GM20431 (cell line): ENCODE measurements around the gene RAB20.
"Not testable (repeated sequence)": the region's sequence is repeated elsewhere in the genome, so short reads cannot be mapped to it uniquely, and the experiment has no call there.

Source experiments
- in situ Hi-C: fragments of 300-500 bp; cut with MseI, MboI; formaldehyde crosslinking; loops from one replicate; pipeline ENCODE4 v1.15.0; 2020; ENCODE audit warnings: low sequenced_read_pairs; ENCODE audit not compliant: unreplicated experiment

The RAB20 gene

DNA sequence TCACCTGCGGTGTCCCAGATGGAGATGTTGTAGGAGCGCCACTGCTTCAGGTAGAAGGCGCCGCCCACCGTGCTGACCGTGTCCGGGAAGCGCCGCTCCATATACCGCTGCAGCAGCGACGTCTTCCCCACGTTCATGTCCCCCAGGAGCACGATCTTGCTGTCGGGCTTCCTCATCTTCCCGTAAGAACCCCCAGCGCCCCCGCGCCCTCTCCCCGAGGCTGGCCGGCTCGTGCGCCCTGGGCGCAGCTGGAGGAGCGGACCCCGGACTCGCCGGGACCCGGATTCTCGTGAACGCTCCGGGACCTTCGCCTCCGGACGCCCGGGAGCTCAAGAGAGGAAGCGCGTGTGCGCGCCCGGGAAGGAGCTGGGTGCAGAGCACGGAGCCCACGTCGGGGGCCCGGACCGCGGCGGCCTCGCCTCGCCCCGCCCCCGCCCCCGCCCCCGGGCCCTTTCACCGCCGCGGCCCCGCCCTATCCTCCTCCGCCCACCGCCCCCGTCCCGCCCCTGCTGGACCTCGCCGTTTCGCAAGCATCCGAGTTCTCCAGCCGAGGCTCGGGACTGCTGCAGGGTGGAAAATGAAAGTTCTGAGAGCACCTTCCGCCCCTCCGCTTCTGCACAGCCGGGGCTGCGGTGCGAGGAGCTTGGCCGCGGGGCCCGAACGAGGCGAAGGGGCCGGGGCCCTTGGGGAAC, at the start of gene RAB20:
Gene RAB20, minus strand, starts transcription at position 379 of the 692 bp plus-strand sequence. Its CDS starts 203 bp downstream, at position 176.
- in situ Hi-C loops: no loop called here

- in situ Hi-C loops: no loop called here
Measured at GRCh38 chr13:110610955-110611595, 49.6 kb upstream of the RAB20 start.

- in situ Hi-C loops: no loop called here
Measured at GRCh38 chr13:110607675-110608224, 46.2 kb upstream of the RAB20 start.

DNA sequence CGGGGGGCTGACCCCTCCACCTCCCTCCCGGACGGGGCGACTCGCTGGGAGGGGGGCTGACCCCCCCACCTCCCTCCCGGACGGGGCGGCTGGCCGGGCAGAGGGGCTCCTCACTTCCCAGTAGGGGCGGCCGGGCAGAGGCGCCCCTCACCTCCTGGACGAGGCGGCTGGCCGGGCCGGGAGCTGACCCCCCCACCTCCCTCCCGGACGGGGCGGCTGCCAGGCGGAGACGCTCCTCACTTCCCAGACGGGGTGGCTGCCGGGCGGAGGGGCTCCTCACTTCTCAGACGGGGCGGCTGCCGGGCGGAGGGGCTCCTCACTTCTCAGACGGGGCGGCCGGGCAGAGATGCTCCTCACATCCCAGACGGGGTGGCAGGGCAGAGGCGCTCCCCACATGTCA, 44.8 kb upstream of the RAB20 start:
- in situ Hi-C loops: not testable (repeated sequence)

DNA sequence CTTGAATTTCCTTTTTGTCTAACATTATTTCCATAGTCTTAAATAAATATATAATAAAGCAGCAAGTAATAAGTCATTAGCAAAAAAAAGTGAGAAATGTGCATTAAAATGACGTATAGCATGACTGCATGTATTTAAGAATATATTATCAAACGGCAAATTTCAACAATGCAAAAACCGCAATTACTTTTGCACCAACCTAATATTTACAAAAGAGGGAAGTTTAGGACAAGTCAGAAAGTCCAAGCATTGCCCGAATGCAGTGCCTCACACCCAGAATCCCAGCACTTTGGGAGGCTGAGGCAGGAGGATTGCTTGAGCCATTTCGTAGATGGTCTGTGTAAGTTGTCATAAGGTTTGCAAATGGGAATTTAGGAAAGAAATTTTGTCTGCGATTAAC, 43.6 kb upstream of the RAB20 start:
- in situ Hi-C loops: no loop called here

DNA sequence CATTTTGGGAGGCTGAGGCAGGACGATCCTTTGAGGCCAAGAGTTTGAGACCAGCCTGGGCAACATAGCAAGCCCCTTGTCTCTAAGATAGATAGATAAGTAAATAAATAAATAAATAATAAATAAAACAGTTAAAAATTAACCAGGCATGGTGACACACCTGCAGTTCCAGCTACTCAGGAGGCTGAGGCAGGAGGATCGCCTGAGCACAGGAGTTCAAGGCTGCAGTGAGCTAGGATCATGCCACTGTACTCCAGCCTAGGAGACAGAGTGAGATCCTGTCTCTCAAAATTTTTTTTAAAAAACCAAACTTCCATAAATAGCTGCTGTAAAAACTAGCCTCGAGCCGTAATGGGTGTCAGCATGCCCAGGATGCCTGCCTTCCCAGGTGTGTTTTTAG, 39.5 kb upstream of the RAB20 start:
- in situ Hi-C loops: no loop called here

GRCh38 chr13:110600261-110600819, 38.8 kb upstream of the RAB20 start:
- in situ Hi-C loops: no loop called here

GRCh38 chr13:110597041-110597689, 35.6 kb upstream of the RAB20 start:
- in situ Hi-C loops: loop anchor here (10.0 kb wide), 1 partner anchor 228 kb away; no protein-coding TSS in a partner anchor

GRCh38 chr13:110593430-110594130, 32.1 kb upstream of the RAB20 start:
- in situ Hi-C loops: loop anchor here (10.0 kb wide), 1 partner anchor 231 kb away; no protein-coding TSS in a partner anchor

DNA sequence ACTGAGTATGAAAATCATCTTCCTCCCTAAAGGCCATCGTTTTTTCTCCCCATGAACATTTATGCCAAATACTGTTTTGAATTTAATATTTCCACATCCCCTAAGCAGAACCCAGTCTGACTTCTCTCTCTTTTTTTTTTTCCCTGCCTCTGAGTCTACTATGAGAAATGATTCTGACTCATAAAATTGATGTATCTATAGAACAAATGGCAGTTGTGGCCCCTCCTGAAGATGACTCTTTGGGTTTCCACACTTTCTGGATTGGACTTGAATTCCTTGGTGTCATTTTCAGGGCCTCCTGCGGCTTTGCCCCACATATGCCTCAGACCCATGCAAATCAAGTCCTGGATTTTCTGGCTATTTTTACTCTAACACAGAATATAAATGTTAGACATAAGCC, 31.1 kb upstream of the RAB20 start:
- in situ Hi-C loops: loop anchor here (10.0 kb wide), 1 partner anchor 232 kb away; no protein-coding TSS in a partner anchor

DNA sequence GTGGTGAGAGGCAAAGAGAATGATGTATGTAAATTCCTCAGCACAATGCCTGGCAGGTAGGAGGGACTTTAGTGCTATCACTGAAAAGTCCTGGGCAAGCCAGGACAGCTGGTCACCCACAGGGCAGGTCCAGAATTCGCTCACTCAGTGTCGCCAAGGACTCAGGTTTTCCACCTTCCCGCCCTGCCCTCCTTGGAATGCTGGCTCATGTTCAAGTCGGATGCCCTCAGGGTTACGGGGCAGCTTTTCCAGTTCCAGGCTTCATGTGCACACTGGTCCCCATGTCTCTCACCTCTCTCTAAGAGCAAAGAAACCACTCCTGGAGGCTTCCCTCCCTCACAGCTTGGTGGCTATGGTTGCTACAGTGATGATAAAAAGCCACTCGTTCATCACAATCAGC, 29.1 kb upstream of the RAB20 start:
- in situ Hi-C loops: loop anchor here (10.0 kb wide), 1 partner anchor 234 kb away; no protein-coding TSS in a partner anchor

- in situ Hi-C loops: loop anchor here (10.0 kb wide), 1 partner anchor 235 kb away; no protein-coding TSS in a partner anchor
Measured at GRCh38 chr13:110589793-110590390, 28.4 kb upstream of the RAB20 start.

DNA sequence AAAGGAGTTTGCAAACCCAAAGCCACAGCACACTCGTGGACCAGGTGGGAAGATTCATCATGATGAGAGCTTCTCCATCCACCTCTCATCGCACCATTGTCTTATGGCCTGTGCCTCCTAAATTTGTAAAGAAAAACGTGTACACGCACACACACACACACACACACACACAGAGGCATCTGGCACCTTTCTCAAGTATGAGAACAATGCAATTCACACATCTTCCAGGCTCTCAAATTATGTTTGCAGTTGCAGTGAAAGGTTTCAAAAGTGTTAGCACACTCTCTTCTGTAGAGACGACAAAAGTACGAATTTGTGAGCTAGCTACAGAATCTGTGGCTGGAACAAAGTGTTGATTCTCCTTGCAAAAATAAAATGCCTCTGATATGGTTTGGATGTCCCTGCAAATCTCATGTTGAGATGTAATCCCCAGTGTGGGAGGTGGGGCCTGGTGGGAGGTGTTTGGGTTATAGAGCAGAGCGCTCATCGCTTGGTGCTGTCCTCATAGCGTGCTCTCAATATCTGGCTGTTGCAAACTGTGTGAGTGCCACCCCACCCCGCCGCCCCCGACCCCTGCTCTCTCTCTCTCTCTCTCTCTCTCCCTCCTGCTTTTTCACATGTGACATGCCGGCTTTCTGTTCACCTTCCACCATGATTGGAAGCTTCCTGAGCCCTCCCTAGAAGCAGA, 21.8 kb upstream of the RAB20 start:
- in situ Hi-C loops: no loop called here

DNA sequence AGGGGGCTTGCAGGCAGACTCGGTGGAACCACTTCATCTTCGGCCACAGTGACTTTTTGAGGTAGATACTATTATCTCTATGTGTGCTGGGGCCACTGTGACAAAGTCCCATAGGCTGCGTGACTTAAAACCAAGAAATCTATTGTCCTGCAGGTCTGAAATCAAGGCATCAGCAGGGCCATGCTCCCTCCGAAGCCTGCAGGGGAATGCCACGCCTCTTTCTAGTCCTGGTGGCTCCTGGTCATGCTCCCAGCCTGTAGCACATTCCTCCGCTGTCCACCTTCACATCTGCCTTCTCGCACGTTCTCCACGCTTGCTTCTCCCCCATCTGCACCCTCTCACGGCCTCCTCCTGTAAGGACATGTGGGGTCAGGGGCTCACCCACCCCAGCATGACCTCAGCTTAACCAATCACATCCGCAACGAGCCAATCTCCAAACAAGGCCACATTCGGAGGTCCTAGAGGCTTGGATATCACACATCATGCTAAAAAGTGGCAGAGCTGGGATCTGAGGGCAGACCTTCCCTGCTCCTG, 21.0 kb upstream of the RAB20 start:
- in situ Hi-C loops: no loop called here

DNA sequence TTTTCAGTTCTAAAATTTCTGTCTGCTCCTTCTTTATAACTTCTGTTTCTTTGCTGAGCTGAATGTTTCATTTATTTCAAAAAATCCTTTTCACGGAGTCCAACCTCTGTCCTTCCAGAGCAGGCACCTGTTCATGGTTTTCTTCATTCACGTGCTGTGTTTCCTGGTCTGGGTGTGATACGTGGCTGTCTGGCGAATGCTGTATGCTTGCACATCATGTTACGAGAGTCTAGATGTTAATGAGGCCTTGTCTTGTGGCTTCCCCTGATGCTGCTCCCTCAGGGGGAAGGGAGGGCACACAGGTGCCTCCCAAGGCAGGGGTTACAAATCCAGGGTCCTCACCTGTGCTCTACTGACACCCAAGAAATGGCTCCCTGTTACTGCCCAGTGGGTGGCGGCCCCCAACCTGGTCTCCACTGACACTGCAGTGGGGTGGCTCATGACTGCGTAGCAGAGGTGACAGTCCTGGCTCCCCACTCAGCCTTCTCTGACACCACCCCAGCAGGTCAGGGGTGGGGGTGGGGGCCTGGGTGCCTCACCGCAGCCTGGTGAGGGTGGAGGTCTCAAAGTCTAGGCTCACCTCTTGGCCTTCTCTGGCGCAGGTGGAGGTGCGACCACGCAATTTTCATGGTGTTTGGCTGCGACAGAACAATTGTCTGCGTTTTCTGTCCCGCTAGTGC, 20.1 kb upstream of the RAB20 start:
- in situ Hi-C loops: no loop called here

GRCh38 chr13:110580800-110581199, 19.3 kb upstream of the RAB20 start:
- in situ Hi-C loops: no loop called here

GRCh38 chr13:110578363-110578762, 16.8 kb upstream of the RAB20 start:
- in situ Hi-C loops: no loop called here
